Epithelial cell of proximal tubule (primary cell): ENCODE results near the gene DAZAP1. TPM values are rescaled to one million over a fixed set of nuclear protein-coding genes. Genes with fewer than 3 reads are reported as not detected.
"Not testable (repeated sequence)": the region's sequence is repeated elsewhere in the genome, so short reads cannot be mapped to it uniquely, and the experiment has no call there.

ENCODE experiments used
- DNase-seq: peaks from one replicate; pipeline ENCODE4 v3.0.0-alpha.2; 2011; ENCODE audit warnings: low read depth
- H3K4me3 ChIP-seq: 2 replicates; pipeline ENCODE4 v1.5.1; 2011; ENCODE audit warnings: low read depth, mild to moderate bottlenecking, low read length
- total RNA-seq: library from RNA; depleted of rRNA; stranded (reverse); fragments of >200 nt; gene quantifications from 2 replicates; pipeline ENCODE4 v1.2.3, GENCODE V29; 2015
- TF ChIP-seq, protein P1 (sequence below): conservative IDR thresholded peaks from 2 replicates; pipeline ENCODE4 v1.5.1; 2012; ENCODE audit warnings: low read depth, mild to moderate bottlenecking, low read length

Gene DAZAP1
- total RNA-seq, 1 donor from 2014 or later = 53.8 TPM

DNA sequence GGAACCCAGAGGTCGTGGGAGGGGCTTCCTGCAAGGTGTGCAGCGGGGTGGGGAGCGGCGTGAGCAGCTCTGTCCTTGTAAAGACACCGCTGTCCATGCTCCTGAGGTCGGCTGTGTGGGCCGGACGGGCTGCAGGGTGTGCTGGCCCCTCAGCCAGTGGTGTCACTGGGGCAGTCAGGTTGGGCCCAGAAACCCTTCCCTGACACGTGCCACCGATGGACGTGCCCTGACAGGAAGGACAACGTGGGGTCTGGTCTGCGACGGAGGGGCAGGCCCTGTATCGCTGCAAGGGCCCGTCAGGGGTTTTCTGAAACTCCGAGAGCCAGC, 26.6 kb downstream of the DAZAP1 start:
- TF ChIP-seq, protein P1, sequence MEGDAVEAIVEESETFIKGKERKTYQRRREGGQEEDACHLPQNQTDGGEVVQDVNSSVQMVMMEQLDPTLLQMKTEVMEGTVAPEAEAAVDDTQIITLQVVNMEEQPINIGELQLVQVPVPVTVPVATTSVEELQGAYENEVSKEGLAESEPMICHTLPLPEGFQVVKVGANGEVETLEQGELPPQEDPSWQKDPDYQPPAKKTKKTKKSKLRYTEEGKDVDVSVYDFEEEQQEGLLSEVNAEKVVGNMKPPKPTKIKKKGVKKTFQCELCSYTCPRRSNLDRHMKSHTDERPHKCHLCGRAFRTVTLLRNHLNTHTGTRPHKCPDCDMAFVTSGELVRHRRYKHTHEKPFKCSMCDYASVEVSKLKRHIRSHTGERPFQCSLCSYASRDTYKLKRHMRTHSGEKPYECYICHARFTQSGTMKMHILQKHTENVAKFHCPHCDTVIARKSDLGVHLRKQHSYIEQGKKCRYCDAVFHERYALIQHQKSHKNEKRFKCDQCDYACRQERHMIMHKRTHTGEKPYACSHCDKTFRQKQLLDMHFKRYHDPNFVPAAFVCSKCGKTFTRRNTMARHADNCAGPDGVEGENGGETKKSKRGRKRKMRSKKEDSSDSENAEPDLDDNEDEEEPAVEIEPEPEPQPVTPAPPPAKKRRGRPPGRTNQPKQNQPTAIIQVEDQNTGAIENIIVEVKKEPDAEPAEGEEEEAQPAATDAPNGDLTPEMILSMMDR = no peak
- no peak overlapping the region for H3K4me3 ChIP-seq
- no peak for DNase-seq

DNA sequence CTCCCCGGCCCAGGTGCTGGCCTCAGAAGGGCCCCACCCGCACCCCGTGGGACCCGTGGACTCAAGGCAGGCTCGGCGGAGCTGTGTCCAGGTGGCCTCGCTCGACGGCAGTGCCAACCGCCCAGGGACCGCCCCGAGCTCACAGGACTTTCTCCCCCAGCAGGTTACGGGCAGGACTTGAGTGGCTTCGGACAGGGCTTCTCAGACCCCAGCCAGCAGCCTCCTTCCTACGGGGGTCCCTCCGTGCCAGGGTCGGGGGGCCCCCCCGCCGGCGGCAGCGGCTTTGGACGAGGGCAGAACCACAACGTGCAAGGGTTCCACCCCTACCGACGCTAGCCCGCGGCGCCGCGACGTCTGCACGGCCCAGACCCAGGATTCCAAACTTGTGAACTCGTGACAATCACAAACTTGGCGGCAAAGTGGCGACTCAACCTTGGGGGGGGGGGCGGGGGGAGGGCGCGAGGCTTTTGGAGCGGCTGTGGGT, 27.2 kb downstream of the DAZAP1 start:
- TF ChIP-seq, protein P1 = no peak
- no peak for DNase-seq
- H3K4me3 ChIP-seq = no peak overlapping the region

- no peak for DNase-seq
- no peak overlapping the region for H3K4me3 ChIP-seq
- TF ChIP-seq, protein P1 = no peak
Measured at GRCh38 chr19:1435378-1435989, 28.1 kb downstream of the DAZAP1 start.

GRCh38 chr19:1437609-1438008, 30.2 kb downstream of the DAZAP1 start:
- TF ChIP-seq, protein P1 = no peak

DNA sequence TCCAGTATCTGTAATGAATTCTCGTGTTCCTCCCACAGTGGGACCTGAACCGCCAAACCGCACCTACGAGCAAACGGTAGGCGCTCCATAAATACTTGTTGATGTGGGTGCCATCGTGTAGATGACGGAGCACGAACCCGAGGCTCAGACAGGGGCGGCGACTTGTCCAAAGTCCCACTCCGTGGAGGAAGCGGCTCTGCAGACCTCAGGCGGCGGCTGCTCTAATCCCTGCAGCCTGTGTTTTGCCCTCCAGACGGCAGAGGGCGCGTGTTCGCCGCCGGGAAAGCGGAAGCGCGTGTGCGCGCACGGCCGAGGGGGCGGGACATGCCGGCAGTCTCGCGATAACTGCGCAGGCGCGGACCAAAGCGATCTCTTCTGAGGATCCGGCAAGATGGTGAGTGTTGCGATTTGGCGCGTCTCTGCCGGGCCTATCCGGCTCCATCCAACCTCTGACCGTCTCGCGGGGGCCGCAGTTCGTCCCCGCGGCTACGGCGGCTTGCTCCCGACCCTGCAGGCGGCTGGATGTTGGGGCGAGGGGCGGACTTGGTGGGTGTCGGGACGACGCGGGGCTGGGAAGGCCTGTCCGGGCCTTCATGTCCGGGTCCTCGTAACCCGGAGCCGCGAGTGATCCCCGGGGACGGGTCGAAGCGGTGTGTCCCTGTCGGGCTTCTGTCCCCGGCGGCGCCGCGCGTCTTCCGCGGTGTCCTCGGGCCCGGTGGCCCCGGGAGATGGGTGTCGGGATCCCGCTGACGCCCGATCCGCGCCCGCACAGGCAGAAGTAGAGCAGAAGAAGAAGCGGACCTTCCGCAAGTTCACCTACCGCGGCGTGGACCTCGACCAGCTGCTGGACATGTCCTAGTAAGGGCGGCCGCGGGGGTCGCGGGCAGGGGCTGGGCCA, 30.9 kb downstream of the DAZAP1 start, which contains the start of gene RPS15:
Gene RPS15, plus strand, starts transcription at position 362 of the 898 bp plus-strand sequence. Its CDS starts 30 bp downstream, at position 392.
- peak within 1 kb of the TSS; percentile 78 for H3K4me3 ChIP-seq
- DNase-seq = peak; percentile 58
- TF ChIP-seq, protein P1 = peak; percentile 82

More at GRCh38 chr19:1437609-1438008, 30.2 kb downstream of the DAZAP1 start:
- H3K4me3 ChIP-seq = peak overlapping the region; percentile 78
- DNase-seq = no peak

GRCh38 chr19:1438933-1439354, 31.6 kb downstream of the DAZAP1 start:
- DNase-seq = no peak
- TF ChIP-seq, protein P1 = no peak
- peak overlapping the region; percentile 78 for H3K4me3 ChIP-seq

DNA sequence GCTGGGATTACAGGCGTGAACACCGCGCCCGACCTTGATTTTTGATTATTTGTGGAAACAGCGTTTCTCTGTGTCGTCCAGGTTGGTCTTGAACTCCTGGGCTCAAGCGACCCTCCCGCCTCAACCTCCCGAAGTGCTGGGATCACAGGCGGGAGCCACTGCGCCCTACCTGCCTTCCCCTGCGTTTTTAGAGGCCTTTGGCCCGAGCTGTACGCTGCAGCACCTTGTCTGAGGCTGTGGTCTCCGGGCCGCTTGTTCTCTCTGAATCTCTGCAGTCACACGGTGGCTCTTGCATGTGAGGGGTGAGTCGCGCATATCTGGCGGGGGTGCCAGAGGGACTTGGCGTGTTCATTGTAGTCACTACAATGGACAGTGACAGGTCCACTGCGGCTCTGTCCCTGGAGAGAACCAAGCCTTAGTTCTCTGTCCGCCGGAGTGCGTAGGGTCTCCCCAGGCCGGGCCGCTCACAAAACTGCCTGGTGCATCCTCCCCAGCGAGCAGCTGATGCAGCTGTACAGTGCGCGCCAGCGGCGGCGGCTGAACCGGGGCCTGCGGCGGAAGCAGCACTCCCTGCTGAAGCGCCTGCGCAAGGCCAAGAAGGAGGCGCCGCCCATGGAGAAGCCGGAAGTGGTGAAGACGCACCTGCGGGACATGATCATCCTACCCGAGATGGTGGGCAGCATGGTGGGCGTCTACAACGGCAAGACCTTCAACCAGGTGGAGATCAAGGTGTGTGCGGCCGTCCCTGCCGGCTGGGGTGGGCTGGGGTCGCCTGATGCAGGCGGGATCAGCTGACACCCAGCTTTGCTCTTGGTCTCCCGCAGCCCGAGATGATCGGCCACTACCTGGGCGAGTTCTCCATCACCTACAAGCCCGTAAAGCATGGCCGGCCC, 32.4 kb downstream of the DAZAP1 start:
- DNase-seq = not testable (repeated sequence)
- H3K4me3 ChIP-seq = peak overlapping the region; percentile 78
